Heart left ventricle (tissue), 16 donors: Measurements from ENCODE around the gene MSL1. TPM values are rescaled to one million over a fixed set of nuclear protein-coding genes. Genes with fewer than 3 reads are reported as not detected.
A peak's percentile ranks its signal among the peaks of the same experiment; 100 is the strongest.

Experiments used
- ATAC-seq, 4 donors: fragments of 200-7000 bp; cut with Tn5 transposase; one replicate each; pipeline ENCODE4 v1.9.1; 2020 to 2022; ENCODE audit warnings: moderate library complexity in 4 of 4, mild to moderate bottlenecking in 3 of 4, moderate number of reproducible peaks in 1 of 4
- DNase-seq, 5 donors: peaks; one replicate each; pipeline ENCODE4 v3.0.0-alpha.2; 2020
- H3K27ac ChIP-seq, 12 donors: fragments of 200-600 bp; sonication (generic) in 4 of 12; one replicate each; pipeline versions ENCODE4 v1.5.0 to v1.8.0; 2016 to 2022; ENCODE audit warnings: mild to moderate bottlenecking in 2 of 12
- H3K27me3 ChIP-seq, 9 donors: fragments of 200-600 bp; sonication (generic) in 2 of 9; one replicate each; pipeline versions ENCODE4 v1.5.1 to v1.8.0; 2016 to 2022; ENCODE audit warnings: mild to moderate bottlenecking in 3 of 9
- H3K36me3 ChIP-seq, 9 donors: fragments of 200-600 bp; sonication (generic) in 2 of 9; one replicate each; pipeline versions ENCODE4 v1.5.0 to v1.8.0; 2018 to 2022; ENCODE audit warnings: mild to moderate bottlenecking in 2 of 9
- H3K4me1 ChIP-seq, 12 donors: fragments of 200-600 bp; sonication (generic) in 4 of 12; one replicate each; pipeline versions ENCODE4 v1.5.0 to v1.8.0; 2016 to 2022; ENCODE audit warnings: mild to moderate bottlenecking in 3 of 12
- H3K4me3 ChIP-seq, 12 donors: fragments of 200-600 bp; sonication (generic) in 4 of 12; one replicate each; pipeline versions ENCODE4 v1.5.0 to v1.8.0; 2017 to 2022; ENCODE audit warnings: mild to moderate bottlenecking in 9 of 12, moderate library complexity in 4 of 12
- H3K9me3 ChIP-seq, 12 donors: fragments of 200-600 bp; sonication (generic) in 4 of 12; one replicate each; pipeline versions ENCODE4 v1.5.0 to v1.8.0; 2016 to 2022; ENCODE audit warnings: mild to moderate bottlenecking in 1 of 12
- POLR2A ChIP-seq, 2 donors: fragments of 450-650 bp; IDR thresholded peaks; one replicate each; pipeline ENCODE4 v1.6.1; 2017; ENCODE audit warnings: antibody characterized with exemption in 2 of 2, mild to moderate bottlenecking in 2 of 2, moderate library complexity in 2 of 2
- WGBS, 4 donors: extraction: QIAGEN DNeasy Blood & Tissue Kit in 2 of 4; methylation state at CpG; one replicate each; pipeline versions ENCODE4 v1.1.5 to v1.1.7; 2013 to 2018; 5-methylcytosine and 5-hydroxymethylcytosine counted together
- intact Hi-C, 10 donors: fragments of 100-400 bp; cut with DNase I; formaldehyde crosslinking; loops; one replicate each; pipeline versions ENCODE4 v1.11.1 to v1.14.2; 2022
- polyA plus RNA-seq, 2 donors: library from polyadenylated mRNA; stranded (reverse); fragments of 200-250 nt; gene quantifications; one replicate each; pipeline ENCODE4 v1.2.3, GENCODE V29; 2013
- total RNA-seq, 9 donors: library from RNA; depleted of rRNA in 2 of 9; stranded (reverse); fragments of >200 nt in 2 of 9; fragmentation: NEBNext Ultra II Directional in 3 of 9; extraction: Animal tissue kit (Norgen Biotek cat#: 25700) in 3 of 9; gene quantifications; one replicate each; pipeline versions ENCODE4 v1.1.0 to v1.2.4, GENCODE V29; 2016 to 2023
- TF ChIP-seq, protein P1 (sequence below), 12 donors: fragments of 200-600 bp; sonication (generic) in 4 of 12; IDR thresholded peaks; one replicate each; pipeline versions ENCODE4 v1.5.0 to v1.8.0; 2018 to 2022; ENCODE audit warnings: antibody characterized with exemption in 12 of 12, mild to moderate bottlenecking in 5 of 12
- donor health status: ischemic (EF 13 %, LVEDD 7.1; RV severe dilation, severe dysfunction).
- donor health status: healthy with polysubstance abuse.
- donor health status: DM: no; HTN: yes; CAD: no.
- donor health status: DM: no; HTN: no; CAD: no.
- donor health status: ischemic (EF 25% LVEDD 6.9; RV normal size, moderate dysfunction).
- donor health status: ischemic (EF 25% LVEDD 5.7; RV mildly dilated, moderate dysfunction).
- donor health status: healthy.
- donor health status: DM: yes; HTN: yes; CAD: no.
- donor health status: ischemic (EF 35%, LVEDD 5.7; RV mildly dilated, moderate dysfunction).
- donor health status: nonischemic (EF 11% LVEDD 7.7; RV severe dilation, severe dysfunction).
- donor health status: DM: yes; HTN: yes; CAD: no.
- donor health status: PGD.
- donor health status: ischemic (EF 29% LVEDD 5.4; RV normal size, mild dysfunction).
- donor health status: nonischemic (EF 23%, LVEDD 6.1; RV moderate dilation, normal function).

Gene MSL1
- total and polyA plus RNA-seq, 11 donors, result 32.0 to 54.7 (median 45.1) TPM

DNA sequence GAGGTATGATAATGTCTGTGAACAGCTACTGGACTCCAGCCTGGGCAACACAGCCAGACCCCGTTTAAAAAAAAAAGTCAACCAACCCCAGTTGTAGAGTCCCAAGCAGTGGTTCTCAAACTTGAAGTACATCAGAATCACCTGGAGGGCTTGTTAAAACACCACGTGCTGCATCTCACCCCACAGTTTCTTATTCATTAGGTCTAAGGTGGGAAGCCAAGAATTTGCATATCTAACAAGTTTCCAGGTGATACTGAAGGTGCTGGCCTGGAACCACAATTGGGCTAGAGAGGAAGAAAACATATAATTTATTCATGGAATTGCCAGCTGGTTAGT lies 6.7 kb upstream of the MSL1 start:
- no peaks in the 10 kb centered on the region for H3K9me3 ChIP-seq
- H3K4me3 ChIP-seq, result no peak overlapping the region
- 48 to 68% (median 62%) methylated on average over 2 of the region's 2 CpGs for WGBS, 4 donors
- H3K27ac ChIP-seq, result no peak overlapping the region
- H3K36me3 ChIP-seq, result no peaks in the 10 kb centered on the region
- intact Hi-C loops, result loop anchor here in 1 of 10 donors (10.0 kb wide), 2 partner anchors 50 to 100 kb away; partner anchors contain the start of gene CSF3
- H3K4me1 ChIP-seq, result peaks cover 20 to 46% (median 39%) of the 10 kb centered on the region in 12 donors
- no peaks in the 10 kb centered on the region for H3K27me3 ChIP-seq
- TF ChIP-seq POLR2A (IDR thresholded peaks at IDR 0.05), result no peak
- TF ChIP-seq, protein P1, sequence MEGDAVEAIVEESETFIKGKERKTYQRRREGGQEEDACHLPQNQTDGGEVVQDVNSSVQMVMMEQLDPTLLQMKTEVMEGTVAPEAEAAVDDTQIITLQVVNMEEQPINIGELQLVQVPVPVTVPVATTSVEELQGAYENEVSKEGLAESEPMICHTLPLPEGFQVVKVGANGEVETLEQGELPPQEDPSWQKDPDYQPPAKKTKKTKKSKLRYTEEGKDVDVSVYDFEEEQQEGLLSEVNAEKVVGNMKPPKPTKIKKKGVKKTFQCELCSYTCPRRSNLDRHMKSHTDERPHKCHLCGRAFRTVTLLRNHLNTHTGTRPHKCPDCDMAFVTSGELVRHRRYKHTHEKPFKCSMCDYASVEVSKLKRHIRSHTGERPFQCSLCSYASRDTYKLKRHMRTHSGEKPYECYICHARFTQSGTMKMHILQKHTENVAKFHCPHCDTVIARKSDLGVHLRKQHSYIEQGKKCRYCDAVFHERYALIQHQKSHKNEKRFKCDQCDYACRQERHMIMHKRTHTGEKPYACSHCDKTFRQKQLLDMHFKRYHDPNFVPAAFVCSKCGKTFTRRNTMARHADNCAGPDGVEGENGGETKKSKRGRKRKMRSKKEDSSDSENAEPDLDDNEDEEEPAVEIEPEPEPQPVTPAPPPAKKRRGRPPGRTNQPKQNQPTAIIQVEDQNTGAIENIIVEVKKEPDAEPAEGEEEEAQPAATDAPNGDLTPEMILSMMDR (IDR thresholded peaks at IDR 0.05), result no peak
- ATAC-seq (no peak), DNase-seq (no peak)

DNA sequence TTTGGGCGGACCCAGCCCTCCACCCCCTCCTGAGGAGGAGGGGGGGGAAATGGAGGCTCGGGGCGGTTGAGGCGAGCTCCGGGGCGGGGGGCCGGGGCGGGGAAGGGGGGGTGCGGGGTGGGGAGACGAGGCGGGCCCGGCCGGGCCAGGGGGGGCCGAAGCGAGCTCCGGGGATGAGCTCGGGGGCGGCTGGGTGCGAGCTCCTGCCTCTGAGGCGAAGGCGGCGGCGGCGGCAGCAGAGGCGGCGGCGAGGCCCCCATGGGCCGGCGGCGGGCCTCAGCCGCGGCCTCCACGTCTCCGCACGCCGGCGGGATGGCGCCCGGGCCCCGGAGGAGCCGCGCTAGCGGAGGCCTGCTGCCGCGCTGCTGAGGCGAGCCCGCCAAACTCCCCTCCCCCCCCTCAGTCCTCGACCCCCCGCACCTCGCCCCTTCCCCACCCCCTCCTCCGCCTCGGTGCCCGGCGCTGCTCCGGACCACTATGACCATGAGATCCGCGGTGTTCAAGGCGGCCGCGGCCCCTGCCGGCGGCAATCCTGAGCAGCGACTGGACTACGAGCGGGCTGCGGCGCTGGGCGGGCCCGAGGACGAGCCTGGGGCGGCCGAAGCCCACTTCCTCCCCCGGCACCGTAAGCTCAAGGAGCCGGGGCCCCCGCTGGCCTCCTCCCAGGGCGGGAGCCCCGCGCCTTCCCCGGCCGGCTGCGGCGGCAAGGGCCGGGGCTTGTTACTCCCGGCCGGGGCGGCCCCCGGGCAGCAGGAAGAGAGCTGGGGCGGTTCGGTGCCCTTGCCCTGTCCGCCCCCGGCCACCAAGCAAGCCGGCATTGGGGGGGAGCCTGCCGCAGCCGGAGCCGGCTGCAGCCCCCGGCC lies 596 bp downstream of the MSL1 start:
- no peak for TF ChIP-seq POLR2A (IDR thresholded peaks at IDR 0.05)
- TF ChIP-seq, protein P1 (IDR thresholded peaks at IDR 0.05), result peak in 5 of 12 donors; percentile 13 to 41 (median 18)
- Histone ChIP-seq H3K4me1 (peaks cover 0 to 38% (median 21%) of the 10 kb centered on the region in 12 donors), H3K27me3 (no peaks in the 10 kb centered on the region), H3K9me3 (no peaks in the 10 kb centered on the region), H3K36me3 (peaks cover 2 to 24% (median 16%) of the 10 kb centered on the region in 9 donors), H3K4me3 (peak overlapping the region; percentile 67 to 100 (median 98)), H3K27ac (peak overlapping the region; percentile 88 to 100 (median 98))
- intact Hi-C loops, result loop anchor here in 5 of 10 donors (2.0 to 5.0 kb wide), 3 partner anchors 16 to 45 kb away; partner anchors contain the start of gene CASC3 (in 3 of the 5)
- ATAC-seq (peak; percentile 13 to 63 (median 58)), DNase-seq (peak; percentile 57 to 77 (median 70))
- 1 to 4% (median 1%) methylated on average over 20 to 95 of the region's 97 CpGs for WGBS, 4 donors

DNA sequence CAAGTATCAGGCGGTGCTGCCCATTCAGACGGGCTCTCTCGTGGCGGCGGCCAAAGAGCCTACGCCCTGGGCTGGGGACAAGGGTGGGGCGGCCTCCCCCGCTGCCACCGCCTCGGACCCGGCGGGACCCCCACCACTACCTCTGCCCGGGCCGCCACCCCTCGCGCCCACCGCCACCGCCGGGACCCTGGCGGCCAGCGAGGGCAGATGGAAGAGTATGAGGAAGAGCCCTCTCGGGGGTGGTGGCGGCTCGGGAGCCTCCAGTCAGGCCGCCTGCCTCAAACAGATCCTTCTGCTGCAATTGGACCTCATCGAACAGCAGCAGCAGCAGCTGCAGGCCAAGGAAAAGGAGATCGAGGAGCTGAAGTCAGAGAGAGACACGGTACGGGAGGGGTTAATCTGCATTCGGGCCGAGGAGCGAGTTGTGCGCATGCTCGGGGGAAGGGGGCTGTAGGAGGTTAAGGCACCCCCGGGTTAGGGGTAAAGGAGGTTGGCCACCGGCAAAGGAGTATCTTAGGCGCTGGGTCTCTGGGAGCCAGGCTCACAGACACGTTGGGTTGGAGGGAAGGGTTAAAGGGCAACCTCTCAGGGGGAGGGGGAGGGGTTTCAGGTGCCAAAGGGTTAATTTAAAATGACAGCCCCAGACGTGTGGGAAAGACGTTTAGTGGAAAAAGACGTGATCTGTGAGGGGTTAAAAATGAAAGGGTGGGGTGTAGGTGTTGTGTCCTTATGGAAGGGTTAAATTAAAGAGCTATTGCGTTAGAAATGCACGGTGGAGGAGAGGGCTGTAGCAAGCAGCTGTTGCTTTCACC lies 1.4 kb downstream of the MSL1 start:
- peak overlapping the region; percentile 67 to 100 (median 98) for H3K4me3 ChIP-seq
- peak overlapping the region; percentile 88 to 100 (median 98) for H3K27ac ChIP-seq
- 0 to 1% (median 0%) methylated on average over 24 to 43 of the region's 43 CpGs for WGBS, 4 donors
- no peak for TF ChIP-seq POLR2A (IDR thresholded peaks at IDR 0.05)
- TF ChIP-seq, protein P1 (IDR thresholded peaks at IDR 0.05), result no peak
- H3K9me3 ChIP-seq, result no peaks in the 10 kb centered on the region
- ATAC-seq (peak; percentile 18 to 40 (median 38)), DNase-seq (peak in 4 of 5 donors; percentile 54 to 77 (median 62))
- H3K4me1 ChIP-seq, result peaks cover 0 to 38% (median 21%) of the 10 kb centered on the region in 12 donors
- intact Hi-C loops, result loop anchor here in 6 of 10 donors (1.0 to 5.0 kb wide), 4 partner anchors 16 to 44 kb away; partner anchors contain the start of gene CASC3 (in 4 of the 6)
- H3K27me3 ChIP-seq, result no peaks in the 10 kb centered on the region
- peaks cover 2 to 32% (median 24%) of the 10 kb centered on the region in 9 donors for H3K36me3 ChIP-seq
